GM21786 (cell line): Measurements from ENCODE around the gene HOXD9.

Experiments used
- ATAC-seq: cut with Tn5 transposase; IDR thresholded peaks from one replicate; pipeline ENCODE4 v1.9.1; 2021; ENCODE audit not compliant: unreplicated experiment

The HOXD9 gene

DNA sequence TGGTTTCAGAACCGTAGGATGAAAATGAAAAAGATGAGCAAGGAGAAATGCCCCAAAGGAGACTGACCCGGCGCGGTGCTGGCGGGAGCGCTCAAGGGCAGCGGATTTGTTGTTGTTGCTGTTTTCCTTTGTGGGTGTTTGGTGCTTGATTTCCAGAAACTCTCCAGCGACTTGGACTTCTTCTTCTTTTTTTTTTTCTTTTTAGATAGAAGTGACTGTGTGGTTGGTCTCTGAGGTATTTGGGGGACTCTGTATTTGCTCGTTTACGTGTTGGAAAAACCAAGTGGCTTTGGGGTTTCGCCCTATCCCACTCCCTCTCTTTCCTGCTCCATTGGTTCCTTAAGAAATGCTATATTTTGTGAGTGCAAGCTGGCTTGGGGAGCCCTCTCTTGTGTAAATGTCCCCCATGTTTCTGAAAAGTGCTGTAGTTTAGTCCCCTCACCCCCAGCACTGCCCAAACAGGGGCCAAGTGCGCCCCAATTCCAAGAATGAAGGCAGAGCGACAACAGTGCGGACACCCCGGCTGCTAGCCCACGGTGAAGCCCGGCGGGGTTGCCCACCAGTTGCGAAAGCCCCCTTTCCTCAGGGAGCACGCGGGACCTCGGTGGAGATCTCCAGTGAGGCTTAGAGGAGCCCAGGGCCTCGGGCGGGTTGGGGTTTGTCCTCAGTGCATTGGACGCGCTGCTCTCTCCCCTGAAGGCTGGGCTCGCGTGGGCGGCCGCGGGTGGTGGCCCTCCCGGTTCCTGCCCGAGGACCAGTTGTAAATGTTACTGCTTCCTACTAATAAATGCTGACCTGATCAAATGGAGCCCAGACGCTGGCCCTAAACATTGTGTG lies 1.8 kb downstream of the HOXD9 start:
- ATAC-seq = no peak

DNA sequence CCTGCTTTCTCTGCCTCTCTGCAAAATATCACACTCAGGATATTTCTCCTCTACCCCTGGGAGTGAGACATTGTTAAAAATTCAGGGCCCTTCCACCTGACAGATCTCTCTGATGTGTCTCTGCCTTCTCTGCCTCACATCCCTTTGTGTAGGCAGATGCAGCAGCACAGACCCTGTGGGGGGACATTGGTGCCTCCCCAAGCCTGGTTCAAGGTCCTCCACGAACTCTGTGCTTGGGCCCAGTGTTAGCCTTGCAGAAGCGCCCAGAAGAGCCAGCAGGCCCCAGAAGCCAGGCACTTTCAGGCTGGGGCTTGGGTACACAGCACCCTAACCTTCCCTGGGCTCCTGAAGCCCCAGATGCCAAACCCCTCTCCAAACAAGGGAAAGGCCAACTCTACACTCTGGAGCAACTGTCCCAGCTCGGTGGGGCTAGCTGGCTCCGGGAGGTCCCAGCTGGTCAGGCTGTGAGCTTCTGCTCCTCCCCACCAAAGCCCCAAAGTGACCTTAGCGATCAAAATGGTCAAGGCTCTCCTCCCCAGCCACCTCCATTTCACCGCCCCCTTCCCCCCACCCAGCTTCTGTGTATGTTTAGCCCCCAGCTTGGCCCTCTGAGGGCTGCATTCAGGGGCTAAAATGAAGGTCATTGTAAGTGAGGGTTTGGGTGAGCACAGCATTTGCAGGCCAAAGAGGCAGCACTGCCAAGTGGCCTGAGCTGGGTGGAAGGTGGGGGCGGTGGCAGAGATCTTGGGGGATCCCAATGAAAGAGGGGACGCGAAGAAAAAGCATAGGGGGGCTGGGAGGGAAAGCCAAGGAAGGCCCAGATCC lies 2.6 kb downstream of the HOXD9 start:
- ATAC-seq = no peak

DNA sequence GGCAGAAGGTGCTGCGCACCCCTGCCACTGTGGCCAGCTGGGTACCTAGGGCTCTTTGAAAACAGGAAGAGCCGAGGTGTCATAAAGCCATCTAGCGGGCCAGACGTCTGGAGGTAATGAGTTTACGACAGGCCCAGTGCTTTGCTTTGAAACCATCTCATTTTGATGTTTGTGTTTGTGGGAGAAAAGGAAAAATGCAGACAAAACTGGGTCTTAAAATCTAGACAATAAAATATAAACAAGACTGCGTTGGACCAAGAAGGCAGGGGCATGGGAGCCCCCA lies 3.2 kb downstream of the HOXD9 start:
- ATAC-seq = no peak

DNA sequence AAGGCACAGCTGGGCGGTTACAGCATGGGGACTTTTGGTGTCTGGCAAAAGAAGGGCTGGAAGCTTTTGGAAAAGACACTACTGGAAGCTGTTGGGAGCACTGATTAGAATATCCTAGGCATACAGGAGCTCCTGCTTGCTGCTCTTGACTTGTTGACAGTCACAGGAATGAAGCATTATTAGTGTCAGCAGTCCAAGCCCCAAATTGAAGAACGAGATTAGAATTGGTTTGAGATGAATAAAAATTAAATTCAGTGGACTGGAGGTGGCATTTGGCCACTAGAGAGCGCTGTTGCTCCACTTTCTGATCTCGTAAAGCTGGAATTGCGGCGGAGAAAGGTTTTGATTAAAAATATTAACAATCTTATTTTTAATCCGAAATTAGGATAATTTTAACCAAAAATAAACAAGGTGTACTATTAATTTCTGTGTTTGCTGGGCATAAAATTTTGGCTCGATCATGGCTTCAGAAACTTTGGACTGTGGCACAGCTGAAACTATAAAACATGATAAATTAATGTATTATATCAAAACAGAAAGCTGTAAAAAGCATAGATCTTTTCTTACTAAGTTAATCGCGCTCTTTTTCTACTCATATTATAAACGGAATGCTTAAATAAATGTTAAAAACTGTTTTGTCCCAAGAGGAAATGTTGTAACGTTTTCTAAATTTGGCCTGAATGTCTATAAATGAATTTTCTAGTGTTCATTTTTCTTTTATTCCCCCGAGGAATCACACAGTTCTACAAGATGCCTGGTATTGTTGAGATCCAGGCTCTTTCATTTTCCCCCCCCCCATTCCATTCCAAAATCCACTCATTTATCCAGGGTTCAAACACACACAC lies 4.6 kb downstream of the HOXD9 start:
- ATAC-seq = no peak

DNA sequence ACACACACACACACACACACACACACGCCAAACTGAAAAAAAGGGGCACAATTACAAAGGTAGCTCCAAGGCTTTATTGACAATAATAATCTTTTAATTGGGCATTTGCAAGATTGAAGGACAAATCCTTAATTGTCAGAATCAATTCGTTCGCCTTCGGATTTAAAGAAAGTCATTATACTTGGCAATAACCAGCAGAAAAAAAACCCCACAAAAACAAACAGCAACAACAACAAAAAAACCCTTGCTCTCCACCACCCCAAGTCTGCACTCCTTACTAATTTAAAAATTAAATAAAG lies 5.2 kb downstream of the HOXD9 start:
- ATAC-seq = no peak

DNA sequence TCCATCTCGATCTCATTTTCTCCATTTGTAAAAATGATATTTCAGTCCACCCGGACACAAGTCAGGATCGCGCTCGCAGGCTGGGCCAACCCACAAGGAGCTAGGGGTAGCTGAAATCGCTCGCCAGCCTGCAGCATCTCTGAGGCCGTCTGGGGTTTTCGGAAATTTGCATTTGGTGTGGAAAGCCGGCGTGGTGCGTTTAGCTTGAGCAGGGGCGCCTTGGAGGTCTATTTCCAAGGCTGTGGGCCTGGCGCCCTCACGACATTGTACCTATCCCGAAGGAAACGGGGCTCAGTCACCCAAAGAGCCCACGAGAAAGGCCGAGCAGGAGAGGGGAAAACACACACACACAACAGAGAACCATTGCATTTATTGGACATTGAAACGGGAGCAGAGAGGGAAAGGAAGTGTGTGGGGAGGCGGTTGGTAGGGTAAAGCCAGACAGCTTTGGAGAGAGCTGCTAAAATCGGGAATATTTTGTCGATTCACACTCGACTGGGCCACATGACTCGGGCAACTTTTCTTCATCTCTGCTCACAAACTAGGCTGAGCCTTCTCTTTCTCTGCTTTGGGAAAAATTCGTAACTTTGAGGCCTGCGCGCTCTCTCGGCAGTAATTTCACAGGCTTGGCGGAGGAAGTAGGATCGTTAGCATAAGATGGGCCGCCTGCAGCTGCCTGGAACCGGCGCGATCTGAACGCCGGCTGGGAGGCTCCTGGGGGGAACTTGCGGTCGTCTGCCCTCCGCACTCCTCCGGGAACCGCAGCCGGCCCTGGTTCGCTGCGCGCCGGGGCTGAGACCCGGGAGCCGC lies 5.9 kb downstream of the HOXD9 start:
- ATAC-seq = no peak

DNA sequence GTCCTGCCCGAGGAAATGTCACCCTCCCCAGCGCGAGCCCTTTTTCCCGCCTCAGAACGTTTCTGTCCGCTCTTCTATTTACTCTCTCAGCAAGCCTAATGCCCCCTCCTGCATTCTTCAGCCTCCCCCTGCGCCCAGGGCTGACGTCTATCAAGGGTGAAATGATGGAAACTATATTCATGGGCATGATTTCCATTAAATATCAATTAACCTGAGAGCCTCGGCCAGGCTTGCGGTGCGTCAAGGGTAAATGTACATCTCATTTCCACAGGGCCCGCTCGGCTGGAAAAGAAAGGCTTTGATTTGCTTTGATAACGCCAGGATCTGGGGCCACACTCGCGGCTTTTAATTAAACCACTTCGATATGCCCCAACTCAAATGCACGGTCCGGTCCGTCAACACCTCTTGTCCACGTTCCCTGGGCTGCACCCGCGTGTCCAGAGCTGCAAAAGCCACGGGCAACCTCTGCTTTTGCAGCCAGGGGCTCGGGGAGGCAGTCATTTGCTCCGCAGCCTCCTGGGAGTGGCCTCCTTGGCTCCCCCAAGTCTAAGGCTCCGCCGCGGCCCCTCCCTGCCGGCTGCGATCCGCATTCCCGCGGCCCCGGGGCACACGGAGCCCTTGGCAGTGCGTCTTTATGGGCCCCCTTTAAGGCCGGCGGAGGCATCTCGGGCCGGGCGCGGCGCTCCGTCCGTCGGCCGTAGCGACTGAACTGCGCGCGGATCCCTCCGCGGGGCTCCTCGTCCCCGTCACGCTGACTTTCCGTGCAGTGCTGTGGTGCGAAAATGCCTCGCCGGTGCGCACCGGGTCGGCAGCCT lies 6.7 kb downstream of the HOXD9 start, which contains the start of gene HOXD8:
Gene HOXD8, plus strand, starts transcription at position 724 of the 815 bp plus-strand sequence. CDS start 662 bp downstream, outside the sequence.
- ATAC-seq = no peak

DNA sequence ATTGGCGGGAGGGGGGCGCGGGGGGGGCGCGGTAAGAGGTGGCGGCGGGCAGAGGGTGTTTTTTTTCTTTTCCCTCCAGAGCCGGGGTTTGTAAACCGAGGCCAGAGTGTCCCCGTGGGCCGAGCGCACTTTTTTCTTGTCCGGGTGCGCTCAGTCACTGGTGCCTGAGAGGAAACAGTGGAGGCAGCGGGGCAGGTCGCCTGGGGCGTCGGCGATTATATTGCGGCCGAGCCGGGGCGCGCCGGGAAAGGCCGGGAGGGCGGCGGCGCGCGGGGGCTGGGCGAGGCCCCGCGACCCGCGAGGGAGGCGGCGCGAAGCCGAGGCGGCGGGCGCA lies 7.3 kb downstream of the HOXD9 start:
- no peak for ATAC-seq

DNA sequence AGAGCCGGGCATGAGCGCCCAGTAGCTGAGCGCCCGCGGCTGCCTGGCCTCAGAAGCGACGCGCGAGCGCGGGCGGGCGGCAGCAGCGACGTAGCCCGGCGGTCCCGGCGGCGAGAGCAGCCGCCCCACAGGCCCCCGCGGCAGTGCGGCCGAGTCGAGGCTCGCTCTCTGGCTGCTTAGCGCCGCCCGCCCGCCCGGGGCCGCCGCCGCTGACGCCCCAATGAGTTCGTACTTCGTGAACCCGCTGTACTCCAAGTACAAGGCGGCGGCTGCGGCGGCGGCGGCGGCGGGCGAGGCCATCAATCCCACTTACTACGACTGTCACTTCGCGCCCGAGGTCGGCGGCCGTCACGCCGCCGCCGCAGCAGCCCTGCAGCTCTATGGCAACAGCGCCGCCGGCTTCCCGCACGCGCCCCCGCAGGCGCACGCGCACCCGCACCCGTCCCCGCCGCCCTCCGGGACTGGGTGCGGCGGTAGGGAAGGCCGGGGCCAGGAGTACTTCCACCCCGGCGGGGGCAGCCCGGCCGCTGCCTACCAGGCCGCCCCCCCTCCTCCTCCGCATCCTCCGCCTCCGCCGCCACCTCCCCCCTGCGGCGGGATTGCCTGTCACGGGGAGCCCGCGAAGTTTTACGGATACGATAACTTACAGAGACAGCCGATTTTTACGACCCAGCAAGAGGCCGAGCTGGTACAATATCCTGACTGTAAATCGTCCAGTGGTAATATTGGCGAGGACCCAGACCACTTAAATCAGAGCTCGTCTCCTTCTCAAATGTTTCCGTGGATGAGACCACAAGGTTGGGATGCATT lies 7.8 kb downstream of the HOXD9 start:
- no peak for ATAC-seq

DNA sequence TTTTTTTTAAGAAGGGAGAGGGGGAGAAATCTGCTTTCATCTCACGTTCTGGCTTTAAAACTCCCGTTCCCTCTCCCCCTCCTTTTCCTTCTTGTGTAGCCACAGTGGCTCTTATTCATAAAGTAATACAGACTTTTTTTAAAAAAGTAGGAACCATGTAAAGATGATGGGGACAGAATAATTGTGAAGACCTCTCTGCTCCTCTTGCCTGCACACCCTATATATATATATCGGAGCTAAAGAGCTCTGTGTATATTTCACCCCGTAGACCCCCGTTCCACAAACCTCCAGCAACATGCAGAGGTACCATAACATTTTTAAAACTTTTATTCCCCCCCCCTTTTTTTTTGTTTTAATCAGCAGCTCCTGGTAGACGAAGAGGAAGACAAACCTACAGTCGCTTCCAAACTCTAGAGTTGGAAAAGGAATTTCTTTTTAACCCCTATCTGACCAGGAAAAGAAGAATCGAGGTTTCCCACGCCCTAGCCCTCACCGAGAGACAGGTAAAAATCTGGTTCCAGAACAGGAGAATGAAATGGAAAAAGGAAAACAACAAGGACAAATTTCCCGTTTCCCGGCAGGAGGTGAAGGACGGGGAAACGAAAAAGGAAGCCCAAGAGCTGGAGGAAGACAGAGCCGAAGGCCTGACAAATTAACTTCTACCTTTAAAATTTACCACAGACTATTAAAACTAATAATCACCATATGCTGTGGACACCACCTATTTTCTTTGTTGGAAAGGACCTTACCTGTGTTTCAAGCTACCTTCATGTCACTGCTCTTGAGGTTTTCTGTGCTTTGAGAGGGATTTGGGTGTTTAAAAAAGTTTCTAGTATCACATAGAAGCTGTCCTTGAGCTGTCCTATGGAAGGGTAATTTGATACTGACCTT lies 8.7 kb downstream of the HOXD9 start:
- ATAC-seq = no peak

DNA sequence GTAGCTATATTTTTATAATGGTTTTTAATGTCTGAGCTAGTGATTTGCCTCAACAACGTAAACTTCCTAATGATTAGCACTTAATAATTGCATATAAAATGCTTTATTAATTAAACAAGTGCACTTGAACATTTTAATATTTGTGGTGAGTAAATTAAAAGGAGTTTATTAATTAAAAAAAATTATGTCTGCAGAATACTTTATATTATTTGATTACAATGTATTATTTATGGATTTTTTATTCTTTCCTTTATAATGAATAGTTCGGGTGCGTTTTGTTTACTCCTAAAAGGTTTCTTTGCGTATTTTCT lies 9.3 kb downstream of the HOXD9 start:
- no peak for ATAC-seq

DNA sequence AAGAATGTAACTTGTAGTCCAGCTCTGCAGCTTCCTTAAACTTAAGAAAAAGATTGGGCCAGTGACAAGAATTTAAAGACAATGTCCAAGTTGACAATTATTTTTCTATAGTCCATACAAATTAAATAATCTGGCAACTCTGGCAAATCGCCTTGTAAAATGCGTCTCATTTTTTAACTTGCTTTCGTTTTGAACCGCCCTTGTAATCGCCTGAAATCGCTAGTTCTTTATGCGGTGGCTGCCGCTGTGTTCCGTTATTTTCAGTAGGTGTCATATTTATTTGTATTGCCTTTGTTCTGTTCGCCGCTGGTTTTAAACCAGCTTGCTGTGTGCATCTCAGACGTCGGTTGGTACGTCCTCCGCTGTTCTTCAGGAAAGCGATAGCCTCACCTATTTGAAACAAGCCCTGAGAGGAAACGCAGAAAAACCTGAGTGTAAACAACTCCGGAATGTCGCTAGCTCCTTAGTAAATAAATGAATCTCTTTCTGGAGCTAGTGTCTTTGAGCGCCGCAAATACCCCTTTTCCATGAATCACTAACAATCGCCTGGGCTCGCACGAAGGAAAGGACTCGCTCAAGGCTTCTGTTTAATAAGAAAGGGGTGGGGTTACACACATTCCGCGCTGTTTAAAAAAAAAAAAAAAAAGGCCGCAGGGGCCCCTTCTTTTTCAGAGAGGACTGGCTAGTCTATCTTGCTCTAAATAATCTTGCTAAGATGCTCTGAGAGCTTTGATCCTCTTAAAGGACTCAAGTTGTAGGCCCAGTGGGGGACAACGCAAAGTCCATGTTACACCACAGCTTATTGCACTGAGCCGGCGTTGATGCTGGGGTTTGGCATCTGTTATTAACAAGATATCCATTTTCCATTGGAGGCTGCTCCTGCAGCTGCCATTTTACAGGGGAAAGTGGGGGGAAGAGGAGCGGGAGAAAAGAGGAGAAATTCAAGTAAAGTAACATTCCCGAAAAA lies 10.0 kb downstream of the HOXD9 start:
- no peak for ATAC-seq

DNA sequence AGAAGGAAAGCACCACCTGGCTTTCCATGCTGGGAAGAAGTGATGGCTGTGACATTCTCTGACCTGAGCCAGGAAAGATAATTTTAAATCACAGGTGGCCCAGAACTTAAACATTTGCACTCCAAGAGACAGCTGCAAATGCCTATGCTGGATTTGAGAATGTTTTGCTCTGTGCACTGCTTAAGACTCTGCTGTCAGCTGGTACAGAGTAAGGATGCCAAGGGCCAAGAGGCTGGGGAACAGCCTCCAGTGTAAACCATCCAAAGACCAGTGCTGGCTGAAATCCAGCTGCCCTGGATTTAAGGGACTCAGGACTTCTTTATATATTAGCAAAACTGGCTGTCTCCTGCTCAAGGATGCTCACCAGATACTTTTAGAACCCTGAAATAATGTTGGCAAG lies 10.9 kb downstream of the HOXD9 start:
- no peak for ATAC-seq

DNA sequence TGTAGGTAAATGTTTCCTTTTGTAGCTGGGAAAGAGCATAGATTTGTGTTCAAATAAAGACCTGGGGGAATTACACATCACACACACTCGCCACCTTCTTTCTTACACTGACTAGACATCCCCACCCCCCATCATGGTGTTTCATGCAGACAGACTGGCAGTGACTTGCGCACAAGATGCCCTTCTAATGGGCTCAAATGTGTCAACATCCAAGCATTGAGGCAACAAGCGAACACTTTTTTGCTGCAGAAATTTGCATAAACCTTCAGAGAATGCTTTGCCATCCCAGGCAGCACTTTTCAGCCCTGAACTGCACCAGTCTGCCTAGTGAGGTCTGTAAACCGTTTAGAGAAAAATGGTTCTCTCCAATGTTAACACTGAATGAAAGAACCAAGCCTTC lies 11.5 kb downstream of the HOXD9 start:
- ATAC-seq = no peak

DNA sequence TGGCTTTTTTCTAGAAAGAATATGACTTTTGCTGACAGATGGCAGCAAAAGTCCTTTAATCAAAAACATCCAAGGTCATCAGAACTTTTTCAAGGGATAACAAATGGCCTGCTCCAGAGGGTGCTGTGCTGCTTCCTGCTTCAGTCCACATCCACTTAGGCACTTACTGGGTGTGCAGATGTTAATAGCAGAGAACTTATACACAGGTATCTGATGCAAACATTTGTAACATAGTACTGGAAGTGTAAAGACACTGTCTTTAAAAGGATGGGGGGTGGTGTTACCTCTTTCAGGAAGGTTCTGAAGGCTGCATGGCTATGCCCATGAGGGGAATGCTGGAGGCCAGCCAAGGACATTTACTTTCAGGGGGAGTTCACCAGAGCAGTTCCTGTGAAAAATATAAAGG lies 12.5 kb downstream of the HOXD9 start:
- no peak for ATAC-seq

DNA sequence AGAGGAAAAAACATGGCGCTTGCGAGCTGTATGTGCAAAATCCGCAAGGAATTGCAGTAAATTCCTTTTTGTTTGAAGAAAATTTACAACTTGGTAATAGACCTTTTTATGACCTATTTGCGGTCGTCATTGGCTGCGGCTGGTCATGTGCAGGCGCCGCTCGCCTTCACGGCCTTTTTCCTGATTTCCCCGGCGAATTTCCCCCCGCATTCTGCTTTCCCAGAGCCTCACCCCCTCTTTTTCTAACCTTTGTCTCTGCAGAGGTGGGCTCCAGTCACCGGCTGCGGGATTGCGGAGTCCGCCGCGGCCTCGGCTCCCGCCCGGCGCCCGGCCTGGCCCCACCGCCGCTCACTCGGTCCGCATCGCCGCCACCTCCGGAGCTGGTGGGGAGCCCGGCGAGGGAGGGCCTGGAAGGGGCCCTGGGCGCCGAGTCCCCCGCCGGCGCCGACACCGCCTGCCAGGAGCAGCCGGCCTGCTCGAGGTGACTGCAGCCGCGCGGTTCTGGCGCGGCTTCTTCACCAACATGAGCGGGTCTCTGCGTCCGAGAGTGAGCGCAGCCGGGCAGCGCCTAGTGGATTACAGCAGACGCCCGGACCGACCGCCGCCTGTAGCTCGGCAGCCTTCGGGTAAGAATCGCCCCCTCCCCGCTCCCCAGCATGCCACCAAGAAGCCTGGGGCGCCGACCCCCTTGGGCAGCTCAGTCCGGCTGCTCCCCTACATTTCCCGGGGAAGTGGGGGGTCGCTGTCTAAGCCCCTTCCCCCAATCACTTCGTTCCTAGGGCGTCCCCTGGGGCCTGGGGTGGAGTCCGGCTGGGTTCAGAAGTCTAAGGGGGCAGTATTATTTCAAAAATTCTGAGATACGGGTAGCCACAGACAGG lies 14.1 kb downstream of the HOXD9 start:
- no peak for ATAC-seq

DNA sequence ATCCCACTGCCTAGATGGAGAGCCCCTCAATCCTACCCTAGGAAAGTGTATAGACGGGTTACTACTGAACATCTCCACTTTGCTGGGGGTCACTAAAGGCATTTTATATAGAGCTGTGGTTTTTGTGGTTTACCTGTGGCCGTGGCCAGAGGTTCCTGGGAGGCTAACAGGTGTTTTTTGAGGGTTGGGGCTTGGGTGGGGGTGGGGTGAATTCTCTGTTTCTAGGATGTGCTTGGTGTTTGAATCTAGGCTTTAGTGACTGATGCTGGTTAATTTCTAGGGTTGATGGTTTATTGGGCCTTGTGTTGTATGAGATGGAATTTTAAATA lies 14.7 kb downstream of the HOXD9 start:
- no peak for ATAC-seq
